Mesothelial cell of epicardium (in vitro differentiated cells): ENCODE data around the gene SLC19A2. TPM values are rescaled to one million over a fixed set of nuclear protein-coding genes. Genes with fewer than 3 reads are reported as not detected.
"Not testable (repeated sequence)": the region's sequence is repeated elsewhere in the genome, so short reads cannot be mapped to it uniquely, and the experiment has no call there.

Source experiments
- DNase-seq, 2 experiments: peaks; one replicate each; pipeline ENCODE4 v3.0.0; 2021; ENCODE audit warnings: low spot score in 2 of 2; ENCODE audit not compliant: unreplicated experiment in 2 of 2
- H3K27ac Mint-ChIP-seq: 2 replicates; pipeline ENCODE4 v1.8.0; 2021; ENCODE audit warnings: mixed read lengths
- H3K27me3 Mint-ChIP-seq: 2 replicates; pipeline ENCODE4 v1.8.0; 2021; ENCODE audit warnings: low read depth, mixed read lengths
- H3K36me3 Mint-ChIP-seq: 2 replicates; pipeline ENCODE4 v1.8.0; 2021; ENCODE audit warnings: mixed read lengths
- H3K4me1 Mint-ChIP-seq: 2 replicates; pipeline ENCODE4 v1.8.0; 2021; ENCODE audit warnings: mixed read lengths
- H3K4me3 Mint-ChIP-seq: 2 replicates; pipeline ENCODE4 v1.8.0; 2021; ENCODE audit warnings: mild to moderate bottlenecking, moderate library complexity, mixed read lengths
- H3K9me3 Mint-ChIP-seq: 2 replicates; pipeline ENCODE4 v1.8.0; 2021; ENCODE audit warnings: mixed read lengths
- CTCF ChIP-seq: fragments of 200-600 bp; sonication (generic); IDR thresholded peaks from one replicate; pipeline ENCODE4 v1.5.0; 2021; ENCODE audit warnings: antibody characterized with exemption; ENCODE audit not compliant: unreplicated experiment
- total RNA-seq: library from RNA; stranded (reverse); gene quantifications from 3 replicates; pipeline ENCODE4 v1.2.1, GENCODE V29; 2021

SLC19A2 gene
- total RNA-seq = 16.1 to 18.2 TPM (median 17.8 TPM) in 3 replicates

DNA sequence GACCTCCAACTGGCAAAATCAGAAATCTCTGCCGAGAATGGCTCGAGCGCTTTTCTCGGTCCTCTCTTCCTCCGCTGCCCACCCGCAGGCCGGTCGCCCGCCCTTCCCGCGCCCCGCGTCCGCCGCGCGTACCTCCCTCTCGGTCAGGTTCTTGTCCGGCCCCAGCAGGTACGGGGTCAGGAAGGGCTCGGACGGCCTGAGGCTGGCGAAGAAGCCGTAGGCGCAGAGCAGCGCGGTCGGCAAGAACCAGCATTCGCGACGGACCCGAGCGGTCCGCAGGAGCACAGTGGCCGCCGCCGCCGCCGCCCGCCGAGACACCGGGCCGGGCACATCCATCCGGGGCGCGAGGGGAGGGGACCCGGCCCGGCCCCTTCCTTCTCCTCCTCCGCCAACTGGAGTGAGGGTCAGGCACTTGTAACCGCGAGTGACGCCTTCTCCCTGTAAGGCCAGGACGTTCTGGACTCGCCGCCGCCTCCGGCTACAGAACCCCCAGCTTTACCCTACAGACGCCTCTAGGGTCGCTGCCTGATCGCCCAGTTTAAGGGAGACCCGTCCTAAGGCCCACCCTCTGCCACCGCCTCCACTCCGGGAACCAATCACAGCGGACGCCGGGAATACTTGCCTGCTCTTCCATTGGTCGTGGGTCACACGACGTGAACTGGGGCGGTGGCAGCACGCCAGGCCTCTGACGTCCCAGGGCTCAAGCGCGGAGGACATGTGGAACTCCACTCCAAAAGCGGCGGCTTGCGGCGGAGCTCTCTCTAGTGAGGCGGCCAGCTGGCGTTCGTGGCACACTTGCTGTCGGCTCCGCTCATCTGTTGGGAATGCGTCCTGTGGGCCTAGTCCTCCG is at the start of gene SLC19A2:
TSS of gene SLC19A2 (minus strand) at position 514 of the 850 bp plus-strand sequence. CDS start at position 336, 178 bp downstream.
- H3K27me3 Mint-ChIP-seq = no peaks in the 10 kb centered on the region
- no peaks in the 10 kb centered on the region for H3K36me3 Mint-ChIP-seq
- H3K9me3 Mint-ChIP-seq = no peaks in the 10 kb centered on the region
- peak within 1 kb of the TSS; percentile 98 for H3K27ac Mint-ChIP-seq
- peak; percentile 97 to 99 for DNase-seq
- no peak for TF ChIP-seq CTCF
- peak within 1 kb of the TSS; percentile 79 for H3K4me3 Mint-ChIP-seq
- H3K4me1 Mint-ChIP-seq = peaks cover 63% of the 10 kb centered on the region

DNA sequence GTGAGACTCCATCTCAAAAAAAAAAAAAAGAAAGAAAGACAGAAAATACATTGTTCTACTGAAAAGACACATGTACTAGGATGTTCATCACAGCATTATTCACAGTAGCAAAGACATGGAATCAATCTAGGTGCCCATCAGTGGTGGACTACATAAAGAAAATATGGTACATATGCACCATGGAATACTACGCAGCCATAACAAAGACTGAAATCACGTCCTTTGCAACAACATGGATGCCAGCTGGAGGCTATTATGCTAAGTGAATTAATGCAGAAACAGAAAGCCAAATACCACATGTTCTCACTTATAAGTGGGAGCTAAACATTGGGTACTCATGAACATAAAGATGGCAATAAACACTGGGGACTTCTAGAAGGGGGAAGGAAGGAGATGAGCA is 48.9 kb upstream of the SLC19A2 start:
- Mint-ChIP-seq H3K9me3 (peaks cover 13% of the 10 kb centered on the region), H3K27ac (no peak overlapping the region), H3K27me3 (no peaks in the 10 kb centered on the region), H3K4me3 (no peak overlapping the region), H3K4me1 (peaks cover 12% of the 10 kb centered on the region), H3K36me3 (peaks cover 11% of the 10 kb centered on the region)
- no peak for DNase-seq
- TF ChIP-seq CTCF = no peak

DNA sequence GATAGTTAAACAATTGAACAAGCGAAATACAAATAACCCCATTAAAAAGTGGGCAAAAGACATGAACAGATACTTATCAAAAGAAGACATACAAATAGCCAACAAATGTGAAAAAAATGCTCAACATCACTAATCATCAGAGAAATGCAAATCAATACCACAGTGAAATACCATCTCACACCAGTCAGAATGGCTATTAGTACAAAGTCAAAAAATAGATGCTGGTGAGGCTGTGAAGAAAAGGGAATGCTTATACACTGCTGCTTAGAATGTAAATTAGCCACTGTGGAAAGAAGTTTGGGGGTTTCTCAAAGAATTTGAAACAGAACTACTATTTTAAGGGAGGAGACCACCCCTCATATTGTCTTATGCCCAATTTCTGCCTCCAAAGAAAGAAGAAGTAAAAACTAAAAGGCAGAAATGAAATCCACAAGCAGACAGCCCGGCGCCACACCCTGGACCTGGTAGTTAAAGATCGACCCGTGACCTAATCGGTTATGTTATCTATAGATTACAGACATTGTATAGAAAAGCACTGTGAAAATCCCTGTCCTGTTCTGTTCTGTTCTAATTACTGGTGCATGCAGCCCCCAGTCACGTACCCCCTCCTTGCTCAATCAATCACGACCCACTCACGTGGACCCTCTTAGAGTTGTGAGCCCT is 47.9 kb upstream of the SLC19A2 start:
- not testable (repeated sequence) for H3K27me3 Mint-ChIP-seq, H3K27ac Mint-ChIP-seq, DNase-seq, H3K4me3 Mint-ChIP-seq
- Mint-ChIP-seq H3K36me3 (peaks cover 11% of the 10 kb centered on the region), H3K9me3 (peaks cover 13% of the 10 kb centered on the region), H3K4me1 (peaks cover 19% of the 10 kb centered on the region)

- Mint-ChIP-seq H3K27ac (peak overlapping the region; percentile 90), H3K36me3 (peaks cover 11% of the 10 kb centered on the region), H3K27me3 (no peaks in the 10 kb centered on the region), H3K4me1 (peaks cover 46% of the 10 kb centered on the region), H3K4me3 (no peak overlapping the region), H3K9me3 (peaks cover 13% of the 10 kb centered on the region)
- TF ChIP-seq CTCF = no peak
- DNase-seq = no peak
Measured at GRCh38 chr1:169530448-169530847, 44.7 kb upstream of the SLC19A2 start.

- peak; percentile 31 to 70 for DNase-seq
- Mint-ChIP-seq H3K9me3 (peaks cover 13% of the 10 kb centered on the region), H3K27me3 (no peaks in the 10 kb centered on the region), H3K36me3 (peaks cover 9% of the 10 kb centered on the region), H3K27ac (peak overlapping the region; percentile 99), H3K4me3 (peak overlapping the region; percentile 3), H3K4me1 (peaks cover 46% of the 10 kb centered on the region)
- no peak for TF ChIP-seq CTCF
Measured at GRCh38 chr1:169529068-169529642, 43.4 kb upstream of the SLC19A2 start.
